Right lobe of liver (tissue), 6 donors: ENCODE measurements around the gene ASCC1. TPM values are rescaled to one million over a fixed set of nuclear protein-coding genes. Genes with fewer than 3 reads are reported as not detected.

Experiments
- ATAC-seq, 4 donors: fragments of 200-7000 bp; cut with Tn5 transposase; one replicate each; pipeline ENCODE4 v1.9.1; 2020; ENCODE audit warnings: mild to moderate bottlenecking in 4 of 4, moderate library complexity in 4 of 4
- DNase-seq, 3 donors: peaks; one replicate each; pipeline ENCODE4 v3.0.0-alpha.2; 2020
- H3K27ac ChIP-seq, 3 donors: fragments of 200-600 bp; one replicate each; pipeline ENCODE4 v1.8.0; 2022
- H3K27me3 ChIP-seq, 2 donors: fragments of 200-600 bp; one replicate each; pipeline ENCODE4 v1.8.0; 2022
- H3K36me3 ChIP-seq, 4 donors: fragments of 200-600 bp; sonication (generic) in 1 of 4; one replicate each; pipeline versions ENCODE4 v1.5.1 to v1.8.0; 2017 to 2022; ENCODE audit warnings: control low read depth in 1 of 4
- H3K4me1 ChIP-seq, 4 donors: fragments of 200-600 bp; sonication (generic) in 1 of 4; one replicate each; pipeline versions ENCODE4 v1.5.1 to v1.8.0; 2017 to 2022; ENCODE audit warnings: control low read depth in 1 of 4
- H3K4me3 ChIP-seq, 3 donors: fragments of 200-600 bp; one replicate each; pipeline ENCODE4 v1.8.0; 2022
- H3K9me3 ChIP-seq, 4 donors: fragments of 200-600 bp; sonication (generic) in 1 of 4; one replicate each; pipeline versions ENCODE4 v1.5.1 to v1.8.0; 2017 to 2022; ENCODE audit warnings: control low read depth in 1 of 4
- CTCF ChIP-seq, 4 donors: fragments of 200-600 bp in 3 of 4; fragments of 450-650 bp in 1 of 4; IDR thresholded peaks; one replicate each; pipeline versions ENCODE4 v1.5.1 to v1.8.0; 2016 to 2022; ENCODE audit warnings: antibody characterized with exemption in 4 of 4, mild to moderate bottlenecking in 2 of 4
- POLR2A ChIP-seq: fragments of 450-650 bp; IDR thresholded peaks from one replicate; pipeline ENCODE4 v1.6.1; 2017; ENCODE audit warnings: antibody characterized with exemption, mild to moderate bottlenecking
- WGBS: methylation state at CpG from one replicate; pipeline ENCODE4 v1.1.6; 2018; ENCODE audit warnings: low coverage, low lambda C conversion rate; ENCODE audit not compliant: insufficient coverage; ENCODE audit errors: missing lambda C conversion rate; 5-methylcytosine and 5-hydroxymethylcytosine counted together
- intact Hi-C, 2 donors: fragments of 100-400 bp; cut with DNase I; formaldehyde crosslinking; loops; one replicate each; pipeline versions ENCODE4 v1.11.2 to v1.14.1; 2022
- total RNA-seq, 6 experiments: library from RNA; depleted of rRNA in 2 of 6; stranded (reverse); fragments of >200 nt in 2 of 6; fragmentation: NEBNext Ultra II Directional in 3 of 6; extraction: Animal tissue kit (Norgen Biotek cat#: 25700) in 3 of 6; gene quantifications; one replicate each; pipeline versions ENCODE4 v1.1.0 to v1.2.4, GENCODE V29; 2016 to 2023
- donor health status: DM: no; HTN: yes; CAD: no.
- donor health status: DM: no; HTN: no; CAD: no.
- donor health status: DM: no; HTN: no; CAD: no.
- donor health status: DM: no; HTN: yes; CAD: no.
- donor health status: DM: no; HTN: yes; CAD: no.

Gene ASCC1
- total RNA-seq, 6 experiments from 2014 or later = 12.0 to 26.5 (median 14.5) TPM

GRCh38 chr10:72204296-72204695 is 11.8 kb downstream of the ASCC1 start:
- Histone ChIP-seq H3K4me1 (no peaks in the 10 kb centered on the region), H3K27ac (no peak overlapping the region), H3K4me3 (no peak overlapping the region), H3K36me3 (peaks cover 0 to 34% (median 0%) of the 10 kb centered on the region in 4 donors), H3K9me3 (no peaks in the 10 kb centered on the region), H3K27me3 (no peaks in the 10 kb centered on the region)
- no peak for TF ChIP-seq CTCF (IDR thresholded peaks at IDR 0.05)
- no peak for TF ChIP-seq POLR2A
- 83% methylated on average over 9 of the region's 9 CpGs for WGBS
- ATAC-seq (no peak), DNase-seq (no peak)
- intact Hi-C loops = no loop called here

GRCh38 chr10:72201293-72201692 is 14.8 kb downstream of the ASCC1 start:
- Histone ChIP-seq H3K4me1 (no peaks in the 10 kb centered on the region), H3K4me3 (no peak overlapping the region), H3K27ac (no peak overlapping the region), H3K9me3 (no peaks in the 10 kb centered on the region), H3K36me3 (peaks cover 0 to 36% (median 0%) of the 10 kb centered on the region in 4 donors), H3K27me3 (no peaks in the 10 kb centered on the region)
- ATAC-seq (no peak), DNase-seq (no peak)
- WGBS = 100% methylated on average over 5 of the region's 5 CpGs
- intact Hi-C loops = no loop called here
- TF ChIP-seq POLR2A (no peak), CTCF (IDR thresholded peaks at IDR 0.05) (no peak)

DNA sequence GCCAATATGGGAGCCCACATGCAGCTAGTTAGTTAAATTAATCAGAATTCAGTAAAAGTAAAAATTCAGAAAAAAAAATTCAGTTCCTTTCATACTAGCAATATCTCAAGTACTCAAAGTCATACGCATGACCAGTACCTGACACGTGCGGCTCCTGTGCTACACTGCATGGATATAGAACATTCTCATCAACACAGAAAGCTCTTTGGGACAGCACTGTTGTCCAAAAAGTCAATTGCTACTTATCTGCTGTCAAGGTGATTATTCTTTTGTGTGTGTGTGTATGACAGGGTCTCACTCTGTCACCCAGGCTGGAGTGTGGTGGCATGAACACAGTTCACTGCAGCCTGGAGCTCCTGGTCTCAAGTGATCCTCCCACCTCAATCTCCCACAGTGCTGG is 15.2 kb downstream of the ASCC1 start:
- TF ChIP-seq CTCF (IDR thresholded peaks at IDR 0.05) (no peak), POLR2A (no peak)
- ATAC-seq (no peak), DNase-seq (no peak)
- intact Hi-C loops = no loop called here
- 98% methylated on average over 3 of the region's 3 CpGs for WGBS
- Histone ChIP-seq H3K4me1 (no peaks in the 10 kb centered on the region), H3K27ac (no peak overlapping the region), H3K9me3 (no peaks in the 10 kb centered on the region), H3K36me3 (peaks cover 0 to 40% (median 0%) of the 10 kb centered on the region in 4 donors), H3K27me3 (no peaks in the 10 kb centered on the region), H3K4me3 (no peak overlapping the region)

DNA sequence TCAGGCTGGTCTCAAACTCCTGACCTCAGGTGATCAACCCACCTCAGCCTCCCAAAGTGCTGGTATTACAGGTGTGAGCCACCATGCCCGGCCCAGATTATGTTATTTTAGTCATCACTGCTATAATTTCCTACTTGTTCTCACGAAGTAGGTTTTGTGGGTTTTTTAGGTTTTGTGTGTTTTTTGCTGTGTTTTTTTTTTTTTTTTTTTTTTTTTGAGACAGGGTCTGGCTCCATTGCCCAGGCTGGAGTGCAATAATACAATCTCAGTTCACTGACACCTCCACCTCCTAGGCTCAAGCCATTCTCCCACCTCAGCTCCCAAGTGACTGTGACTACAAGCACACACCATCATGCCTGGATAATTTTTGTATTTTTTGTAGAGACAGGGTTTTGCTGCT is 21.1 kb downstream of the ASCC1 start:
- no peaks in the 10 kb centered on the region for H3K4me1 ChIP-seq
- DNase-seq (no peak), ATAC-seq (no peak)
- no peak overlapping the region for H3K4me3 ChIP-seq
- no peaks in the 10 kb centered on the region for H3K9me3 ChIP-seq
- no peak overlapping the region for H3K27ac ChIP-seq
- TF ChIP-seq POLR2A (no peak), CTCF (IDR thresholded peaks at IDR 0.05) (no peak)
- no peaks in the 10 kb centered on the region for H3K27me3 ChIP-seq
- WGBS = no CpG with 5 or more reads among the region's 2 CpGs
- intact Hi-C loops = no loop called here
- H3K36me3 ChIP-seq = peaks cover 0 to 26% (median 0%) of the 10 kb centered on the region in 4 donors

DNA sequence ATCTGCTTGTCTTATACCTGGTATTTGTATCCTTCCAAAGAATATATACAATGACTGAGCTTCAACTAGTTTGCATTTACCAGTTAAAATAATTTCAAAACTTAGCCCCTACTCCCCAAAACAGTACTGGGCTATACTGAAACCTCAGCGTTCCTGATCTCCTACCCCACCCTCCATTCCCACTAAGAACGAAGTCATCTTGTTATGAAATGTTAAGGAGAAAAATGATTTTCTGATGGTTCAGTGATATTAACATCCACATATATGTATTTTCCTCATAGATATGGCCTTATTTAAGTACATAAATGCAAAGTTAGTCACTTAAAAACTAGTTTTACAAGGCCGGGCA is 29.1 kb downstream of the ASCC1 start:
- no peaks in the 10 kb centered on the region for H3K36me3 ChIP-seq
- WGBS = 62% methylated on average over 3 of the region's 3 CpGs
- intact Hi-C loops = no loop called here
- no peaks in the 10 kb centered on the region for H3K4me1 ChIP-seq
- H3K4me3 ChIP-seq = no peak overlapping the region
- peak overlapping the region; percentile 48 to 75 (median 62) for H3K27ac ChIP-seq
- no peaks in the 10 kb centered on the region for H3K27me3 ChIP-seq
- DNase-seq (no peak), ATAC-seq (peak in 1 of 4 donors; percentile 24)
- TF ChIP-seq POLR2A = no peak
- H3K9me3 ChIP-seq = no peaks in the 10 kb centered on the region
